ENCODE data around the gene HTR4. TPM values are rescaled to one million over a fixed set of nuclear protein-coding genes. Genes with fewer than 3 reads are reported as not detected.

HTR4 gene
- total RNA-seq, 5 donors from 2014 or later (not counting 1 experiment from before 2014, with no cell fraction given): not detected

DNA sequence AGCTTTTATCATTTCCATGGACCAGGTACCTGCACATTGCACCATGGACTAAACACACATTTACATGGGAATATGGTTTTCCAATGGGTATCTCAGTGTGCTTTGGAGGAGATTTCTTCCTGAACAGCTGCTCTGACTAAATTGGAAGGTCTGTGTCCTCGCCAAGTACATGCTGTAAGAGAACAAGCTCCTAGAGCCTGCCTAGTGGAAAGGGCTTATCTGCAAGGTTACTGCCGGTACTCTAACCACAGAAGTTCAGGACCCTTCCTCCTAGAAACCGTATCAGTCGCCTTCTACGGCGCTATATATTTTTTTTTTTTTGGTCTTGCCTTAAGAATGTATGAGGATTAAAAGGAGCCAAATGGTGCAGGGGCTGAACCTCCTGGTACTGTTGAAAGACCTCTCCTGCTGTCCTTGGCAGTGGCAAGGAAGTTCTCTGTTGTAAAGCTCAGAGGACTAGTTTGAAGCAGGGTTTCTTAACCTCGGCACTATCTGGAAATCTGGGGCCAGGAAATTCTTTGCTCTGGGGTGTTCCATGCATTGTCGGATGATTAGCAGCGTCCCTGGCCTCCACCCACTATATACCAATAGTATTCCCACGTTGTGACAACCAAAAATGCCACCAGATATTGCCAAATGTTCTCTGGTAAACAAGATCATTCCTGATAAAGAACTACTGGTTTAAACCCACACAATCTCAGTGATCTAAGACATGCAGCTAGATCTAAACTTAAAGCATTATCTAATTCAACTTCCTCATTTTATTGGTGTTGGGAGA is 163.1 kb downstream of the HTR4 start:
- DNase-seq (no peak), ATAC-seq (replicated peaks in 1 of 4) (no peak)
- CTCF ChIA-PET: interaction anchor here in 1 of 2 donors (0.8 kb wide), 1 partner anchor 8 kb away, joined by 3 read pairs; no protein-coding TSS in a partner anchor
- Histone ChIP-seq H3K27me3 (replicated peaks in 1 of 2; ENCODE audit: control insufficient read depth in 2 of 2, extremely low read depth in 1 of 2, insufficient read depth in 2 of 2, low read length in 1 of 2) (peaks cover 0 to 6% of the 10 kb centered on the region in 2 experiments), H3K36me3 (ENCODE audit: control insufficient read depth in 2 of 2, extremely low read depth in 1 of 2, insufficient read depth in 1 of 2, low read length in 1 of 2) (no peaks in the 10 kb centered on the region), H3K4me3 (ENCODE audit: control insufficient read depth in 1 of 2, extremely low read depth in 1 of 2, low read length in 1 of 2) (no peak overlapping the region), H3K4me1 (ENCODE audit: control insufficient read depth in 1 of 2, extremely low read depth in 1 of 2, insufficient read depth in 2 of 2, low read length in 2 of 2) (no peaks in the 10 kb centered on the region), H3K27ac (ENCODE audit: low read length) (no peak overlapping the region), H3K9me3 (no peaks in the 10 kb centered on the region)
- POLR2A ChIA-PET: interaction anchor here in 1 of 2 donors (0.7 kb wide), 1 partner anchor 12 kb away, joined by 3 read pairs; no protein-coding TSS in a partner anchor
- H3K9me3 Mint-ChIP-seq: no peaks in the 10 kb centered on the region
- no peak overlapping the region for H3K27ac Mint-ChIP-seq
- H3K4me3 Mint-ChIP-seq: no peak overlapping the region
- H3K4me1 Mint-ChIP-seq: no peaks in the 10 kb centered on the region
- H3K36me3 Mint-ChIP-seq: no peaks in the 10 kb centered on the region
- 22% methylated on average over 4 of the region's 10 CpGs for WGBS (ENCODE audit: insufficient coverage)
- H3K27me3 Mint-ChIP-seq: peaks cover 21 to 35% of the 10 kb centered on the region in 2 donors

DNA sequence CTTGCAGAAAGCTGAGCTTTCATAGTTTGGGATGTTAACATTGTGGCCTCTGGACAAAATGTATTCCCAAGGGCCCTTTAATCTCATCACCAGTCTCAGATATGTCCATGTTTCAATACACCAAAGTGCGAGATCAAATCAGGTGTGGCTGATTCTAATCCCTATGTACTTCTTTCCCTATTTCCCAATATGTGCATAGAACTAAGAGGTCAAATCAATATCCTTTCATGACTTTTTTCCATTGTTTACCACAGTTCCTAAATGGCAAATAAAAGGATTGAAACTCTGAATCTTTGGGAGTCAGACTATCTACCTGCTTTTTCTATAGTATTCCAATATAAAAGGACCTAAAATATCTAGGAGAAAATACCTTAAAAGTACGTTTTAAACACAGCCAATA is 165.6 kb downstream of the HTR4 start:
- POLR2A ChIA-PET: no interaction called here
- H3K9me3 Mint-ChIP-seq: no peaks in the 10 kb centered on the region
- H3K27me3 Mint-ChIP-seq: peaks cover 27 to 34% of the 10 kb centered on the region in 2 donors
- ATAC-seq (replicated peaks in 1 of 4) (no peak), DNase-seq (no peak)
- Histone ChIP-seq H3K36me3 (ENCODE audit: control insufficient read depth in 2 of 2, extremely low read depth in 1 of 2, insufficient read depth in 1 of 2, low read length in 1 of 2) (no peaks in the 10 kb centered on the region), H3K27me3 (replicated peaks in 1 of 2; ENCODE audit: control insufficient read depth in 2 of 2, extremely low read depth in 1 of 2, insufficient read depth in 2 of 2, low read length in 1 of 2) (peaks cover 0 to 6% of the 10 kb centered on the region in 2 experiments), H3K4me3 (ENCODE audit: control insufficient read depth in 1 of 2, extremely low read depth in 1 of 2, low read length in 1 of 2) (no peak overlapping the region), H3K27ac (ENCODE audit: low read length) (no peak overlapping the region), H3K9me3 (no peaks in the 10 kb centered on the region), H3K4me1 (ENCODE audit: control insufficient read depth in 1 of 2, extremely low read depth in 1 of 2, insufficient read depth in 2 of 2, low read length in 2 of 2) (no peaks in the 10 kb centered on the region)
- CTCF ChIA-PET: no interaction called here
- no peaks in the 10 kb centered on the region for H3K36me3 Mint-ChIP-seq
- WGBS (ENCODE audit: insufficient coverage): 92% methylated on average over 1 of the region's 2 CpGs
- no peak overlapping the region for H3K4me3 Mint-ChIP-seq
- no peak overlapping the region for H3K27ac Mint-ChIP-seq
- no peaks in the 10 kb centered on the region for H3K4me1 Mint-ChIP-seq

DNA sequence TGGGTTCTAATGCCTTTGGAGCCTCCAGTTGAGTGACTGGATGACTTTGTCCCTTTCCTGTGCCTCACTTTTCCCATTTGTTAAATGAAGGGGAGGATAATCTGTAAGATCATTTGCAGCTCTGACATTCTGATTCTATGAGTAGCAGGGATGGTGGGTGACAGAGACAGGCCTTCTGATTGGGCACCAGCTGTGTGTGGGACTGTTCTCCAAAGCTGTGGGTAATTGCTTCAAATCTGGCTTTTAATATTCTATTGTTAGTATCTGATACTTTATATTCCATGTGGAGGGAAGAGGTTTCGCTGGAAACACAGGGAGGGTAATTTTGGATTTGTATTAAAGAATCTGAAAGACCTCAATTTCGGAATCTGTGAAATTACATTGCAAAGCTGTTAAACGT is 167.9 kb downstream of the HTR4 start:
- no peak for ATAC-seq (replicated peaks in 1 of 4)
- peaks cover 32 to 39% of the 10 kb centered on the region in 2 donors for H3K27me3 Mint-ChIP-seq
- no peak overlapping the region for H3K27ac ChIP-seq (ENCODE audit: low read length)
- no peaks in the 10 kb centered on the region for H3K36me3 ChIP-seq (ENCODE audit: control insufficient read depth in 2 of 2, extremely low read depth in 1 of 2, insufficient read depth in 1 of 2, low read length in 1 of 2)
- peaks cover 0 to 8% of the 10 kb centered on the region in 2 experiments for H3K4me1 ChIP-seq (ENCODE audit: control insufficient read depth in 1 of 2, extremely low read depth in 1 of 2, insufficient read depth in 2 of 2, low read length in 2 of 2)
- no CpG with 5 or more reads among the region's 3 CpGs for WGBS (ENCODE audit: insufficient coverage)
- H3K27me3 ChIP-seq (replicated peaks in 1 of 2; ENCODE audit: control insufficient read depth in 2 of 2, extremely low read depth in 1 of 2, insufficient read depth in 2 of 2, low read length in 1 of 2): peaks cover 2 to 17% of the 10 kb centered on the region in 2 experiments
- H3K9me3 ChIP-seq: no peaks in the 10 kb centered on the region
- no peak overlapping the region for H3K27ac Mint-ChIP-seq
- POLR2A ChIA-PET: no interaction called here
- DNase-seq: no peak
- no peaks in the 10 kb centered on the region for H3K9me3 Mint-ChIP-seq
- no peaks in the 10 kb centered on the region for H3K36me3 Mint-ChIP-seq
- H3K4me1 Mint-ChIP-seq: peaks cover 0 to 6% (median 2%) of the 10 kb centered on the region in 3 donors
- H3K4me3 Mint-ChIP-seq: no peak overlapping the region
- H3K4me3 ChIP-seq (ENCODE audit: control insufficient read depth in 1 of 2, extremely low read depth in 1 of 2, low read length in 1 of 2): no peak overlapping the region
- CTCF ChIA-PET: interaction anchor here in 1 of 2 donors (0.6 kb wide), 1 partner anchor 486 kb away, joined by 9 read pairs; no protein-coding TSS in a partner anchor

DNA sequence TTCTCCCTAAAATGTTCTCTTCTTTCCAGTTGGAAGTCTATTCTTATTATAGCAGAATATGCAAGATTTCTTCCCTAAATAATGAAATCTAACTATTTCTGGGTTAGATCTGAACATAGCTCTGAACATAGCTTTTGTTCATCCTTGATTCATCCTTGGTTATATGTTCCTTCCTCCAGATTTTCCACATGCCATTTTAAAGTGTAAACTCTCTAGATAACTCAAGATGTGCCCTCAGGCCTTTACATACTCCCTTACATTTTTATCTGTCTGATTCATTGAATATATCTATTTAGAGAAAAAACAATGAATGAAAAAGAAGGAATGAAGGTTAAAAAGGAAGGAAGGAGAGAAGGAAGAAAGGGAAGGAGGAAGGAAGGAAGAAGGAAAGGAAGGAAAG is 169.7 kb downstream of the HTR4 start:
- ChIA-PET POLR2A (no interaction called here), CTCF (interaction anchor here in 1 of 2 donors (0.9 kb wide), 1 partner anchor 40 kb away, joined by 3 read pairs; no protein-coding TSS in a partner anchor)
- ATAC-seq (replicated peaks in 1 of 4): no peak

DNA sequence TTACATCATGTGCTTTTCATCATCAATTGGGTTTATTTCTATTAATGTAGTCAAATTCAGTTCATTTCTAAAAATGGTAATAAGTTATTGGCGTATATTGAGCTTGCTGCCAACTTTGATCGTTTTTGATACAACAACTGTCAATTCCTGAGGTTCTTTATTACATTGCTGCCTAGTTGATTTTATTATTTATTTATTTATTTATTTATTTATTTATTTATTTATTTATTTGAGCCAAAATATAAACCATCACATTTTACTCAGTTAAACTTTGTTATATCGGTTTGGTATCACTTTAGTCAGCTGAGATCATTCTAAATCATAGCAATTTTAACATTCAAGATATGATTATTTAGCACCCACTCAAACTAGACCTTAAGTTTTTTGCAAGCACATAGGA is 170.6 kb downstream of the HTR4 start:
- no peak for ATAC-seq (replicated peaks in 1 of 4)
- peaks cover 25 to 30% of the 10 kb centered on the region in 2 donors for H3K27me3 Mint-ChIP-seq

More for the DNA sequence above, 169.7 kb downstream of the HTR4 start:
- no peak for DNase-seq
- no peak overlapping the region for H3K27ac Mint-ChIP-seq
- peaks cover 25 to 36% of the 10 kb centered on the region in 2 donors for H3K27me3 Mint-ChIP-seq
- H3K4me3 Mint-ChIP-seq: no peak overlapping the region
- Histone ChIP-seq H3K27ac (ENCODE audit: low read length) (no peak overlapping the region), H3K36me3 (ENCODE audit: control insufficient read depth in 2 of 2, extremely low read depth in 1 of 2, insufficient read depth in 1 of 2, low read length in 1 of 2) (no peaks in the 10 kb centered on the region), H3K4me1 (ENCODE audit: control insufficient read depth in 1 of 2, extremely low read depth in 1 of 2, insufficient read depth in 2 of 2, low read length in 2 of 2) (peaks cover 0 to 8% of the 10 kb centered on the region in 2 experiments), H3K27me3 (replicated peaks in 1 of 2; ENCODE audit: control insufficient read depth in 2 of 2, extremely low read depth in 1 of 2, insufficient read depth in 2 of 2, low read length in 1 of 2) (peaks cover 2 to 17% of the 10 kb centered on the region in 2 experiments), H3K9me3 (no peaks in the 10 kb centered on the region), H3K4me3 (ENCODE audit: control insufficient read depth in 1 of 2, extremely low read depth in 1 of 2, low read length in 1 of 2) (no peak overlapping the region)
- no peaks in the 10 kb centered on the region for H3K36me3 Mint-ChIP-seq
- no peaks in the 10 kb centered on the region for H3K9me3 Mint-ChIP-seq
- peaks cover 0 to 6% (median 2%) of the 10 kb centered on the region in 3 donors for H3K4me1 Mint-ChIP-seq

DNA sequence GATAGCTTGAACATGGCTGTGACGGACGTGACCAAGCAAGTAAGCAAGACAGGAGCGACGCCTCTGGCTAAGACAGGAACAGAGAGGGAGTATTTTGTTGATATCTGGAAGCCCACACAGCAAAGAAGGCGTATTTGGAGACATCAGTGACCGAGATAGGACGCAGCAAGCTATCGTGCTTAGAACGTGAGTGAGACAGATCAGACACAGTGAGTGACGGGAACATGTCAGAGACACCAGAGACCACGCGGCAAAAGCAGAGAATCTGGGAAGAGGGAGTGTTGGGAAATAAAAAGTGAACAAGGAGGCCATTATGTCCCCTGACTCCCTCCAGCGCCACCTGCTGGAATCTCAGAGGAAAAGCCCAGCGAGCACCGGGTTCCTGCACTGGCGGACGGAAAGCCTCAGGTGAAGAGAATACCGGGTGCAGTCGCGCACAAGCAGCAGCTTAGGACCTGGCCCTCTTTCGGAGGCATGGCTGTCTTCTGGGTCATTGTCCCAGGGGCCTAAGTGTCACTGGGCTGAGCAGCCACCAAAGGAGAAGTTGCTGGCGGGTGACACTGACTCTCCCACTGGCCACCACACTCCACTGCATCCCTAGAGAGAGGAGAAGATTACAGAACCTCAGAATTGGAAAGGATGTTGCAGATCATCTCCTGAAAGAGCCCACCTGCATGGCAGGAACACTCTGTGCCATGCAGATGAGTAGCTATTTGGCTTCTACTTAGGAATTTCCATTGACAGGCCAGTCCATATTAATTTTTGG is 171.4 kb downstream of the HTR4 start:
- ATAC-seq (replicated peaks in 1 of 4): peak in 2 of 4 experiments; percentile 52 to 54
- H3K27me3 Mint-ChIP-seq: peaks cover 30 to 38% of the 10 kb centered on the region in 2 donors
- H3K36me3 Mint-ChIP-seq: no peaks in the 10 kb centered on the region
- Histone ChIP-seq H3K36me3 (ENCODE audit: control insufficient read depth in 2 of 2, extremely low read depth in 1 of 2, insufficient read depth in 1 of 2, low read length in 1 of 2) (no peaks in the 10 kb centered on the region), H3K27ac (ENCODE audit: low read length) (no peak overlapping the region), H3K27me3 (replicated peaks in 1 of 2; ENCODE audit: control insufficient read depth in 2 of 2, extremely low read depth in 1 of 2, insufficient read depth in 2 of 2, low read length in 1 of 2) (peaks cover 2 to 17% of the 10 kb centered on the region in 2 experiments), H3K9me3 (no peaks in the 10 kb centered on the region), H3K4me3 (ENCODE audit: control insufficient read depth in 1 of 2, extremely low read depth in 1 of 2, low read length in 1 of 2) (no peak overlapping the region), H3K4me1 (ENCODE audit: control insufficient read depth in 1 of 2, extremely low read depth in 1 of 2, insufficient read depth in 2 of 2, low read length in 2 of 2) (peaks cover 0 to 8% of the 10 kb centered on the region in 2 experiments)
- no peak overlapping the region for H3K4me3 Mint-ChIP-seq
- WGBS (ENCODE audit: insufficient coverage): 34% methylated on average over 19 of the region's 22 CpGs
- H3K27ac Mint-ChIP-seq: no peak overlapping the region
- ChIA-PET POLR2A (interaction anchor here in 1 of 2 donors (0.7 kb wide), 1 partner anchor 74 kb away, joined by 3 read pairs; no protein-coding TSS in a partner anchor), CTCF (interaction anchor here (0.5 to 1.9 kb wide), 3 partner anchors 8 to 248 kb away, joined by 3 to 5 read pairs (median 4); no protein-coding TSS in a partner anchor)
- no peaks in the 10 kb centered on the region for H3K9me3 Mint-ChIP-seq
- H3K4me1 Mint-ChIP-seq: peaks cover 0 to 6% (median 2%) of the 10 kb centered on the region in 3 donors
- DNase-seq: peak in 34 of 35 experiments; percentile 0 to 69 (median 40)

More for the DNA sequence above, 170.6 kb downstream of the HTR4 start:
- Histone ChIP-seq H3K36me3 (ENCODE audit: control insufficient read depth in 2 of 2, extremely low read depth in 1 of 2, insufficient read depth in 1 of 2, low read length in 1 of 2) (no peaks in the 10 kb centered on the region), H3K27ac (ENCODE audit: low read length) (no peak overlapping the region), H3K27me3 (replicated peaks in 1 of 2; ENCODE audit: control insufficient read depth in 2 of 2, extremely low read depth in 1 of 2, insufficient read depth in 2 of 2, low read length in 1 of 2) (peaks cover 2 to 17% of the 10 kb centered on the region in 2 experiments), H3K4me3 (ENCODE audit: control insufficient read depth in 1 of 2, extremely low read depth in 1 of 2, low read length in 1 of 2) (no peak overlapping the region), H3K9me3 (no peaks in the 10 kb centered on the region), H3K4me1 (ENCODE audit: control insufficient read depth in 1 of 2, extremely low read depth in 1 of 2, insufficient read depth in 2 of 2, low read length in 2 of 2) (peaks cover 0 to 8% of the 10 kb centered on the region in 2 experiments)
- H3K36me3 Mint-ChIP-seq: no peaks in the 10 kb centered on the region
- no CpG with 5 or more reads among the region's 3 CpGs for WGBS (ENCODE audit: insufficient coverage)
- H3K27ac Mint-ChIP-seq: no peak overlapping the region
- no peak for DNase-seq
- no peak overlapping the region for H3K4me3 Mint-ChIP-seq
- ChIA-PET CTCF (interaction anchor here (0.6 to 1.9 kb wide), 3 partner anchors 13 to 1949 kb away, joined by 3 to 9 read pairs (median 5); no protein-coding TSS in a partner anchor), POLR2A (interaction anchor here in 1 of 2 donors (0.7 kb wide), 1 partner anchor 75 kb away, joined by 3 read pairs; no protein-coding TSS in a partner anchor)
- H3K9me3 Mint-ChIP-seq: no peaks in the 10 kb centered on the region
- H3K4me1 Mint-ChIP-seq: peaks cover 0 to 6% (median 2%) of the 10 kb centered on the region in 3 donors

All from T-cell (primary cell).